HCT116 (cell line): ENCODE measurements around the gene SHISAL1. TPM values are rescaled to one million over a fixed set of nuclear protein-coding genes. Genes with fewer than 3 reads are reported as not detected.

Experiments used
- ATAC-seq: fragments of 200-7000 bp; cut with Tn5 transposase; 2 replicates; pipeline ENCODE4 v1.9.1; 2020; ENCODE audit warnings: mild to moderate bottlenecking, moderate library complexity
- BruUV-seq: library from RNA; stranded (reverse); fragments of 400-500 nt; replicated peaks from 2 replicates; lab custom pipeline; 2021; lab: Mats Ljungman, UMichigan
- CTCF ChIA-PET: fragments of 300-600 bp; sonication (Branson Sonifier 250); formaldehyde crosslinking; loops from one replicate; lab custom pipeline; 2021; ENCODE audit warnings: antibody characterized with exemption; lab: Charles Lee
- POLR2A ChIA-PET: fragments of 300-600, 350-600 bp; sonication (Branson Sonifier 250); formaldehyde crosslinking; loops from one replicate; lab custom pipeline; 2021; ENCODE audit warnings: antibody characterized with exemption; lab: Charles Lee
- RAD21 ChIA-PET, 2 experiments: fragments of 300-600 bp; sonication (Branson Sonifier 250); formaldehyde crosslinking; loops; one replicate each; lab custom pipeline; 2023; ENCODE audit warnings: low total read pairs in 2 of 2; ENCODE audit not compliant: uncharacterized antibody in 2 of 2, unreplicated experiment in 2 of 2, low non-redundant PET in 1 of 2; lab: Charles Lee
- DNase-seq: peaks from one replicate; pipeline ENCODE4 v3.0.0-alpha.2; 2010; ENCODE audit warnings: low read depth, low spot score
- H2AFZ ChIP-seq: fragments of 200-600 bp; shearing (Covaris generic), sonication (generic); 2 replicates; pipeline ENCODE4 v1.6.1; 2017; ENCODE audit warnings: low read depth, mixed run types, mixed read lengths, antibody characterized with exemption, low read length; ENCODE audit not compliant: poor library complexity, severe bottlenecking
- H3K27ac ChIP-seq: 2 replicates; pipeline ENCODE4 v1.5.1; 2012; ENCODE audit warnings: low read depth, low read length
- H3K27me3 ChIP-seq: fragments of 200-600 bp; sonication (generic); 2 replicates; pipeline ENCODE4 v1.6.1; 2016; ENCODE audit warnings: mixed run types, low read length, mixed read lengths; ENCODE audit not compliant: insufficient read depth
- H3K36me3 ChIP-seq, 2 experiments: fragments of 200-500 bp in 1 of 2; fragments of 200-600 bp in 1 of 2; sonication (Bioruptor generic) in 1 of 2; sonication (generic) in 1 of 2; 2 replicates each; pipeline versions ENCODE4 v1.5.1 to v1.6.1; 2014 to 2016; ENCODE audit warnings: low read length in 2 of 2, inconsistent platforms in 1 of 2, mixed read lengths in 1 of 2, mixed run types in 1 of 2; ENCODE audit not compliant: insufficient read depth in 2 of 2, control insufficient read depth in 1 of 2
- H3K4me1 ChIP-seq, 2 experiments: fragments of 200-600 bp in 1 of 2; sonication (generic) in 1 of 2; 2 replicates each; pipeline versions ENCODE4 v1.5.1 to v1.6.1; 2012 to 2017; ENCODE audit warnings: low read length in 2 of 2, inconsistent platforms in 1 of 2, mild to moderate bottlenecking in 1 of 2, mixed read lengths in 1 of 2, mixed run types in 1 of 2, moderate library complexity in 1 of 2; ENCODE audit not compliant: insufficient read depth in 2 of 2, control insufficient read depth in 1 of 2
- H3K4me2 ChIP-seq: fragments of 200-600 bp; sonication (generic); 2 replicates; pipeline ENCODE4 v1.6.1; 2017; ENCODE audit warnings: mixed run types, low read length, mixed read lengths
- H3K4me3 ChIP-seq, 2 experiments: fragments of 200-600 bp in 1 of 2; sonication (generic) in 1 of 2; replicated peaks in 1 of 2; 2 replicates each; pipeline ENCODE4 v1.5.1; 2011 to 2016; ENCODE audit warnings: low read length in 2 of 2, control low read depth in 1 of 2, low read depth in 1 of 2, mild to moderate bottlenecking in 1 of 2, mixed read lengths in 1 of 2, mixed run types in 1 of 2
- H3K79me2 ChIP-seq: fragments of 200-600 bp; sonication (generic); 2 replicates; pipeline ENCODE4 v1.6.1; 2017; ENCODE audit warnings: mild to moderate bottlenecking, mixed run types, low read length, moderate library complexity, mixed read lengths; ENCODE audit not compliant: insufficient read depth
- H3K9ac ChIP-seq: fragments of 200-600 bp; sonication (generic); 2 replicates; pipeline ENCODE4 v1.6.1; 2016; ENCODE audit warnings: low read length, mixed read lengths
- H3K9me2 ChIP-seq: fragments of 200-600 bp; sonication (generic), shearing (Covaris generic); 2 replicates; pipeline ENCODE4 v1.6.1; 2017; ENCODE audit warnings: mixed run types, mild to moderate bottlenecking, moderate library complexity; ENCODE audit not compliant: insufficient read depth
- H3K9me3 ChIP-seq, 2 experiments: fragments of 200-500 bp in 1 of 2; fragments of 200-600 bp in 1 of 2; sonication (Bioruptor generic) in 1 of 2; sonication (generic) in 1 of 2; 2 replicates each; pipeline ENCODE4 v1.6.1; 2014 to 2017; ENCODE audit warnings: low read length in 2 of 2, mixed read lengths in 2 of 2, inconsistent platforms in 1 of 2, low read depth in 1 of 2, mild to moderate bottlenecking in 1 of 2, mixed run types in 1 of 2, moderate library complexity in 1 of 2; ENCODE audit not compliant: control insufficient read depth in 1 of 2, insufficient read depth in 1 of 2
- H4K20me1 ChIP-seq: fragments of 200-600 bp; sonication (generic), shearing (Covaris generic); 2 replicates; pipeline ENCODE4 v1.6.1; 2017; ENCODE audit warnings: mixed run types, mild to moderate bottlenecking, moderate library complexity; ENCODE audit not compliant: insufficient read depth
- ATF3 ChIP-seq: IDR thresholded peaks from 2 replicates; pipeline ENCODE4 v1.6.1; 2012
- CEBPB ChIP-seq: IDR thresholded peaks from 2 replicates; pipeline ENCODE4 v1.6.1; 2012; ENCODE audit warnings: low read depth
- EGR1 ChIP-seq: IDR thresholded peaks from 2 replicates; pipeline ENCODE4 v1.6.1; 2012; ENCODE audit warnings: low read depth
- JUND ChIP-seq: IDR thresholded peaks from 2 replicates; pipeline ENCODE4 v1.6.1; 2012
- POLR2A ChIP-seq: IDR thresholded peaks from 2 replicates; pipeline ENCODE4 v1.7.0; 2011; ENCODE audit warnings: borderline replicate concordance; ENCODE audit not compliant: insufficient read depth, insufficient read length; ENCODE audit errors: extremely low read depth
- RAD21 ChIP-seq: IDR thresholded peaks from 2 replicates; pipeline ENCODE4 v1.6.1; 2012; ENCODE audit warnings: low read depth, mild to moderate bottlenecking
- SIN3A ChIP-seq: IDR thresholded peaks from 2 replicates; pipeline ENCODE4 v1.6.1; 2012; ENCODE audit warnings: low read depth
- YY1 ChIP-seq: IDR thresholded peaks from 2 replicates; pipeline ENCODE4 v1.6.1; 2011; ENCODE audit warnings: low read length, low read depth, moderate library complexity, mild to moderate bottlenecking; ENCODE audit not compliant: insufficient replicate concordance; ENCODE audit errors: extremely low read depth
- intact Hi-C: fragments of 100-400 bp; cut with micrococcal nuclease; formaldehyde crosslinking; loops from 2 replicates; pipeline ENCODE4 v1.10.0; 2022
- total RNA-seq: library from RNA; stranded (reverse); gene quantifications from one replicate; pipeline ENCODE4 v1.2.1, GENCODE V29; 2021; ENCODE audit not compliant: unreplicated experiment
- TF ChIP-seq, protein P1 (sequence below): IDR thresholded peaks from 2 replicates; pipeline ENCODE4 v1.6.1; 2012

Gene SHISAL1
- total RNA-seq, 1 experiment from 2014 or later: not detected

GRCh38 chr22:44247923-44248892 is 64.5 kb downstream of the SHISAL1 start (continued):
- TF ChIP-seq SIN3A: no peak
- no peak for TF ChIP-seq JUND

DNA sequence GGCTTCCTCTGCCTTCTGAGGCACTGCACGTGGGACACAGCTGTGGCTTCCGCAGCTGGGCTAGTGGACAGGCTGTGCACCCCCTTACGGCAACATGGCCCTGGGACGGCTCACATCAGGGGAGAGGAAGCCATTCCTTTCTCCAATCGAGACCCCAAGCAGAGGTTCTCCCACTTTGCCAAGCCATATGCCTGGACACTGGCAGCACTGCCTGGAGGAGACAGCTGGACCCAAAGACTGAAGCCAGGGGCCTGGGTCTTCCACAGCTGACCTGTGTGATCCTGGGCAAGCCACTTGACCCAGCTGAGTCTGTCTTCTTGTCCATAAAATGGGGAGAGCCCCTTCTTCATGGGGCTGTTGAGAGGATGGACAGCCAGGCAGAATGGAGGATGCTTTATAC is 65.4 kb downstream of the SHISAL1 start:
- ChIA-PET CTCF (no interaction called here), POLR2A (no interaction called here), RAD21 (no interaction called here)
- H3K27ac ChIP-seq: no peak overlapping the region
- H3K79me2 ChIP-seq: no peaks in the 10 kb centered on the region
- no peaks in the 10 kb centered on the region for H4K20me1 ChIP-seq
- H3K4me3 ChIP-seq: no peak overlapping the region
- DNase-seq (no peak), ATAC-seq (no peak)
- intact Hi-C loops: no loop called here
- H3K27me3 ChIP-seq: 0 out of 2 replicates have a peak, but pooled peaks cover 11% of the 10 kb centered on the region
- H3K9me3 ChIP-seq: no peaks in the 10 kb centered on the region
- H3K4me1 ChIP-seq: no peaks in the 10 kb centered on the region
- H3K9me2 ChIP-seq: no peaks in the 10 kb centered on the region
- no peak overlapping the region for H3K9ac ChIP-seq
- no peak overlapping the region for H2AFZ ChIP-seq
- H3K4me2 ChIP-seq: no peak overlapping the region
- BruUV-seq: no TSS peak
- no peaks in the 10 kb centered on the region for H3K36me3 ChIP-seq
- no peak for TF ChIP-seq SIN3A
- TF ChIP-seq YY1: no peak
- TF ChIP-seq, protein P1, sequence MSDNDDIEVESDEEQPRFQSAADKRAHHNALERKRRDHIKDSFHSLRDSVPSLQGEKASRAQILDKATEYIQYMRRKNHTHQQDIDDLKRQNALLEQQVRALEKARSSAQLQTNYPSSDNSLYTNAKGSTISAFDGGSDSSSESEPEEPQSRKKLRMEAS: no peak
- TF ChIP-seq CEBPB: no peak
- no peak for TF ChIP-seq EGR1
- no peak for TF ChIP-seq RAD21
- no peak for TF ChIP-seq ATF3
- TF ChIP-seq POLR2A: no peak
